ENCODE data around the gene COX7B.
"Not testable (repeated sequence)": the region's sequence is repeated elsewhere in the genome, so short reads cannot be mapped to it uniquely, and the experiment has no call there.

The COX7B gene

GRCh38 chrX:77899081-77899828 is at the start of gene COX7B:
TSS of gene COX7B (plus strand) at chrX:77899468. CDS start at chrX:77899554, 86 bp downstream.
- DNase-seq: peak; percentile 48

GRCh38 chrX:77875372-77875771 is 23.9 kb upstream of the COX7B start:
- no peak for DNase-seq

- DNase-seq: not testable (repeated sequence)
Observed at GRCh38 chrX:77881418-77881817, 17.9 kb upstream of the COX7B start.

- DNase-seq: no peak
Observed at GRCh38 chrX:77892887-77893286, 6.4 kb upstream of the COX7B start.

GRCh38 chrX:77893713-77894112 is 5.6 kb upstream of the COX7B start:
- DNase-seq: no peak

- peak; percentile 85 for DNase-seq
Observed at GRCh38 chrX:77894921-77895886, 4.1 kb upstream of the COX7B start, which contains the start of gene MAGT1. TSS of gene MAGT1 (minus strand) at chrX:77895435. CDS start at chrX:77895410, 25 bp downstream.

- DNase-seq: no peak
Observed at GRCh38 chrX:77900688-77901087, 1.4 kb downstream of the COX7B start.

GRCh38 chrX:77901506-77901905 is 2.2 kb downstream of the COX7B start:
- DNase-seq: no peak

GRCh38 chrX:77910108-77910840 is 11.0 kb downstream of the COX7B start, which contains the start of gene ATP7A:
TSS of gene ATP7A (plus strand) at chrX:77910693. CDS start at chrX:77971642, 60,949 bp downstream.
- DNase-seq: peak; percentile 86

GRCh38 chrX:77917294-77917933 is 18.1 kb downstream of the COX7B start:
- no peak for DNase-seq

- no peak for DNase-seq
Observed at GRCh38 chrX:77918568-77918967, 19.3 kb downstream of the COX7B start.

- DNase-seq: not testable (repeated sequence)
Observed at GRCh38 chrX:77919370-77919769, 20.1 kb downstream of the COX7B start.

GRCh38 chrX:77922787-77923186 is 23.5 kb downstream of the COX7B start:
- no peak for DNase-seq

- DNase-seq: no peak
Observed at GRCh38 chrX:77924320-77924859, 25.1 kb downstream of the COX7B start.

- no peak for DNase-seq
Observed at GRCh38 chrX:77925764-77926163, 26.5 kb downstream of the COX7B start.

GRCh38 chrX:77930581-77930980 is 31.3 kb downstream of the COX7B start:
- DNase-seq: no peak

- no peak for DNase-seq
Observed at GRCh38 chrX:77935886-77936285, 36.6 kb downstream of the COX7B start.

- no peak for DNase-seq
Observed at GRCh38 chrX:77936299-77936698, 37.0 kb downstream of the COX7B start.

GRCh38 chrX:77937291-77937690 is 38.0 kb downstream of the COX7B start:
- DNase-seq: no peak

GRCh38 chrX:77938083-77938680 is 38.9 kb downstream of the COX7B start:
- no peak for DNase-seq

GRCh38 chrX:77945031-77945430 is 45.8 kb downstream of the COX7B start:
- DNase-seq: not testable (repeated sequence)
